ENCODE measurements around the gene TIMM17A.

The TIMM17A gene

DNA sequence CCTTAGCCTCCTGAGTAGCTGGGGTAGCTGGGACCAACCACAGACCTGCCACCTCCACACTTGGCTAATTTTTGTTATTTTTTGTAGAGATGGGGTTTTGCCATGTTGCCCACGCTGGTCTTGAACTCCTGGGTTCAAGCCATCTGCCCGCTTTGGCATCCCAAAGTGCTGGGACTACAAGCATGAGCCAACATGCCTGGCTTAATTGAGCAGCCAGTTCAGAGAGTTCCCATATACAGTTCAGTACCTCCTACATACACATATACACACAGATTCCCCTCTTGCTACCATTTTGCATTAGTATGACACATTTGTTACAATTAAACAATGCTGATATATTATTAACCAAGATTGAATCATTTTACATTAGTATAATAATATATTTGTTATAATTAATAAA, 30.1 kb downstream of the TIMM17A start:
- no peak for DNase-seq

DNA sequence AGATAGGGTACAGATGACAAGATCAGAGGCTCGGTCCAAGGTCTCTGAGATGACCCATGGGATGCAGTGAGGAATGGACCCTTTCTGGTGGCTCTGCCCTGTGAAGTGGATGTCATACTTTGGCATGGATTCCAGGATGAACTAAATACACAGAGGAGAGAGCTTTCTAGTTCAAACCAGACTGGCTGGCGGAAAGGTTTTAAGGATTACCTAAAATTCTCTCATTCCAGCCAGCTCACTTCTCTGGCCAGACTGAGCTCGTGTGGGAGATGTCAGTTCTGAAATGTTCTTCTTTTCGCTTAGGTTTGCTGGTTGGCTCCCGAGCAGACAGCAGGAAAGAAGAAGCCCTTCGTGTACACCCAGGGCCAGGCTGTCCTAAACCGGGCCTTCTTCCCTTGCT, 33.3 kb downstream of the TIMM17A start:
- DNase-seq: no peak

- DNase-seq: no peak
These were observed 34.2 kb downstream of the TIMM17A start for GRCh38 chr1:201989354-201990128.

- DNase-seq: no peak
These were observed 35.1 kb downstream of the TIMM17A start for GRCh38 chr1:201990427-201990826.

DNA sequence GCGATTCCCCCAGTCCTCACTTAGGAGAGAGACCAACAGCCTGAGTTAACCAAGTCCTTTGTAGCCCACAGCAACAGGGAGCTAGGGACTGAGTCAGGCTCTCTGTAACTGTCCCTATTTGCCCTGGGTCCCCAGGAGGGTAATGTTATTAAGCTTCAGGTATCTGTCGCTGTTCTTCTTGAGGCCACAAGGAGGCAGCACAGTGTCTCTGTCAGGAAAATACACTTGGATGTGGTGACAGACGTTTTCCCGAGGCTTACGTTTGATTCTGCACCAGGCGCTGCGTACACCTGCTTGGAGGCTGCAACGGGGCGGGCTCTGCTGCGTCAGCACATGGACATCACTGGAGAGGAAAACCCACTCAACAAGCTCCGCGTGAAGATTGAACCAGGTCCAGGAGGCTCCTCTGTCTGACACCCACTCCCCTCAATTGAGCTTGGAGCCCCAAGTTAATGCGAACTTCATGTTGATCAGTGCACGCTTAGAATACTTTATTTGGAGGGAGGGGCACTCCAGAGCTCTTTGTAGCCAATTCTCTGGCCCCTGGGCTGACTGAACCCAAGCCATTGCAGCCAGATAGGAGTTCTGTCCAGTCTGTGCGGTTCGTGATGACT, 44.4 kb downstream of the TIMM17A start:
- peak; percentile 55 for DNase-seq

- no peak for DNase-seq
These were observed 47.2 kb downstream of the TIMM17A start for GRCh38 chr1:202002507-202002906.

- DNase-seq: no peak
These were observed 49.4 kb downstream of the TIMM17A start for GRCh38 chr1:202004711-202005110.

DNA sequence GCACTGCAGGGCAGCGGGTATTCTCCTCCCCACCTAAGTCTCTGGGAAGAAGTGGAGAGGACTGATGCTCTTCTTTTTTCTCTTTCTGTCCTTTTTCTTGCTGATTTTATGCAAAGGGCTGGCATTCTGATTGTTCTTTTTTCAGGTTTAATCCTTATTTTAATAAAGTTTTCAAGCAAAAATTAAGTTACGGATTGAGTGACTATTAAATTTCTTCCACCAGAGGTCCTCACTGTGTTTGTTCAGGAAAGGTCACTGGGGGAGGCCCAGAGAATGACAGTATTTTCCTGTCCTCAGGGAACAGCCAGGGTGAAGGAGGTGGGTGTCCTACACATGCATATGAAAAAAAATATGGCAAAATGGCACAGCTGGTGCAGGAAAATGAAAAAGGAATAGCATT, 50.7 kb downstream of the TIMM17A start:
- no peak for DNase-seq

DNA sequence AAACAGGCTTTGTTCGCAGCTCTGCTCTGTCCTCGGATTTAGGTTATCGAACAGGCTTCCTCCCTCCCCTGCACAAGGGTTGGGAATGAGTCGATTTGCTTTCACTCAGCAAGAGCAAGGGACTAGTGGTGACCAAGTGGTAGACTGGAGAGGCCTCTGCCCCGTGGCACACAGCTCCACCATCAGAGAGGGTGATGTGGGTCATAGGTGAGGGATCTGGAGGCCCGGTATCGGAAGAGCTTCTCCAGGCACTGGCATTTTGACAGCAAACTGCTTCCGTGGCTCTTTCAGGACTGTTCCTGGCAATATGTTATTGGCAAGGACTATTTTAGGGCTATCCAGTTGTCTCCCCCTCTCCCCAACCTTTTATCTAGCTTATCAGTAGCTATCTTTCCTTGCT, 52.0 kb downstream of the TIMM17A start:
- no peak for DNase-seq

- DNase-seq: no peak
These were observed 52.6 kb downstream of the TIMM17A start for GRCh38 chr1:202007805-202008489.

- DNase-seq: peak; percentile 76
These were observed 54.2 kb downstream of the TIMM17A start for GRCh38 chr1:202009326-202010179.

- no peak for DNase-seq
These were observed 55.1 kb downstream of the TIMM17A start, which contains the start of gene ELF3 for GRCh38 chr1:202010180-202011015. TSS of gene ELF3 (plus strand) at chr1:202010587. CDS start at chr1:202011137, 550 bp downstream.

- DNase-seq: no peak
These were observed 56.7 kb downstream of the TIMM17A start for GRCh38 chr1:202011994-202012393.

DNA sequence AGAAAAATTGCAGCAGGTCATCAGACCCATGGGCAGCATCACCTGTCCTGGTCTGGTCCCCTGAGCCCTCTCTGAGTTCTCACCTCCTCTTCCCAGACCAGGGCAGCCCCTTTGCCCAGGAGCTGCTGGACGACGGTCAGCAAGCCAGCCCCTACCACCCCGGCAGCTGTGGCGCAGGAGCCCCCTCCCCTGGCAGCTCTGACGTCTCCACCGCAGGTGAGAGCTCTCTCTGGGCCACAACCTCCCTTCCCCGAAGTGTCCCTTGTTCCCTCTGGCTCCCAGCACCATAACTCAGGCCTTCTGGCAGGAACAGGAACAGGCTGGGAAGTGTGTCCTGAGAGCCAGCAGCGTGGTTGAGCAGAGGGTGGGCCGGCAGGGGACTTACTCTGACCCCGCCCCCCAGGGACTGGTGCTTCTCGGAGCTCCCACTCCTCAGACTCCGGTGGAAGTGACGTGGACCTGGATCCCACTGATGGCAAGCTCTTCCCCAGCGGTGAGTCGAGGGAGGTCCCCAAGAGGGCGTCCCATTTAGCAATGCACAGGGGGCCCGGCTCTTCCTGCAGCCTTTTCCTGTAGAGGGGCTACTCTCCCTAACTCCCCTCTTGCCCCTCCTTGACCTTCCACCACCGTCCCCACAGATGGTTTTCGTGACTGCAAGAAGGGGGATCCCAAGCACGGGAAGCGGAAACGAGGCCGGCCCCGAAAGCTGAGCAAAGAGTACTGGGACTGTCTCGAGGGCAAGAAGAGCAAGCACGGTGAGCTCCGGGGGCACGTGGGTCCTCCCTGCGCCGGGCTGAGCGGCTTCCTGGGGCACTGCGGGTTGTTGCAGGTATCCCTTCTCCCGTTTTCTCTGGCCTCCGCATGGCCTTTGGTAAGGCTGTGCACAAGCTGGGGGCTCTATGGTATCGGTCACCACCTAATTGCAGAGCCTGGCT, 57.5 kb downstream of the TIMM17A start:
- no peak for DNase-seq

DNA sequence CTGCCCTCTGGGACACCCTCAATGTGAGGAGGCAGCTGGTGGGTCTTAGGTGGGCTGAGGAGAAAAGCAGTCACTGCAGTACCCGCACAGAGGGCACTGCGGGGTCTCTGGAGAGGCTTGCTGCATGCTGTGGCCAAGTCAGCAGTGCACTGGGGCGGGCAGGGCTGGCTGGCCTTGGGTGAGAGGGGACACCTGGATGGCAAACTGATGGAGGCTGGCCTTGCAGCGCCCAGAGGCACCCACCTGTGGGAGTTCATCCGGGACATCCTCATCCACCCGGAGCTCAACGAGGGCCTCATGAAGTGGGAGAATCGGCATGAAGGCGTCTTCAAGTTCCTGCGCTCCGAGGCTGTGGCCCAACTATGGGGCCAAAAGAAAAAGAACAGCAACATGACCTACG, 58.3 kb downstream of the TIMM17A start:
- no peak for DNase-seq

DNA sequence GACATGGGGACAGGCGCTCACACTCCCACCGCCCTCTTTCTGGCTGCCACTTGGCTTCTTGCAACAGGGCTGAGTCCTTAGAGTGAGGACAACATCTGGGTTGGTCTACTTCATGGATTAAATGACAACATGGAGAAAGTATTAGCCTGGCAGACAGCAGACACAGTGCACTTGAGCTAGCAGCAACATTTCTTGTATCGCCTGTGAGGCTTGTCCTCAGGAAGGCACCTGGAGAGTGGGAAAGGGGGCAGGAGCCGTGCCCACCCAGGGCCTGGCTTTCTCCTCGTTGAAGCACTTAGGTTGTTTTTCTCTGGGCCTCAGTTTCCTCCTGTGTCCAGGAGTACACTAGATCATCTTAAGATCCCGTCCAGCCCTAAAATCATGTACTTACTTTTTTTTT, 58.8 kb downstream of the TIMM17A start:
- DNase-seq: no peak

- DNase-seq: no peak
These were observed 59.8 kb downstream of the TIMM17A start for GRCh38 chr1:202014915-202015661.

GRCh38 chr1:202015662-202015937, 60.3 kb downstream of the TIMM17A start:
- DNase-seq: no peak

DNA sequence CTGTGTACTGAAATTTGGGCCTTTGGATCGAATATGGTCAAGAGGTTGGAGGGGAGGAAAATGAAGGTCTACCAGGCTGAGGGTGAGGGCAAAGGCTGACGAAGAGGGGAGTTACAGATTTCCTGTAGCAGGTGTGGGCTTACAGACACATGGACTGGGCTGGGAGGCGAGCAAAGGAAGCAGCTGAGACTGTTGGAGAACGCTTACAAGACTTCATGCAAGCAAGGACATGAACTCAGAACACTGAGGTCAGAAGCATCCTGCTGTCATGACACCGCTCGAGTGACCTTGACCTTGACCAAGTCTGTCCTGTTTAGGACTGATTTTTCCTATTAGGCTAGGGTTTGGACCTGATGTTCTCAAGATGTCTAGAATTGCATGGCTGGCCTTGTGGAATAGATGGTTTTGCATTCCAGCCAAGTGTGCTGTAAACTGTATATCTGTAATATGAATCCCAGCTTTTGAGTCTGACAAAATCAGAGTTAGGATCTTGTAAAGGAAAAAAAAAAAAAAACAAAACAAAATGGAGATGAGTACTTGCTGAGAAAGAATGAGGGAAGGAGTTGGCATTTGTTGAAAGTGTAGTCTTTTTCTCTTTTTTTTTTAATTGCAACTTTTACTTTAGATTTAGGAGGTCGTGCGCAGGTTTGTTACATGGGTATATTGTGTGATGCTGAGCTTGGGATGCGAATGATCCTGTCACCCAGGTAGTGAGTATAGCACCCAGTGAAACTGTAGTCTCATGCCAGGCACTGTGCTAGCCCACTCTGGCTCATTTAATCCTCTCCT, 60.9 kb downstream of the TIMM17A start:
- DNase-seq: no peak

All from suppressor macrophage treated with lipopolysaccharide for 4 hours (primary cell).